Measurements from ENCODE around the gene MLLT3.
"Not testable (repeated sequence)": the region's sequence is repeated elsewhere in the genome, so short reads cannot be mapped to it uniquely, and the experiment has no call there.

Gene MLLT3

DNA sequence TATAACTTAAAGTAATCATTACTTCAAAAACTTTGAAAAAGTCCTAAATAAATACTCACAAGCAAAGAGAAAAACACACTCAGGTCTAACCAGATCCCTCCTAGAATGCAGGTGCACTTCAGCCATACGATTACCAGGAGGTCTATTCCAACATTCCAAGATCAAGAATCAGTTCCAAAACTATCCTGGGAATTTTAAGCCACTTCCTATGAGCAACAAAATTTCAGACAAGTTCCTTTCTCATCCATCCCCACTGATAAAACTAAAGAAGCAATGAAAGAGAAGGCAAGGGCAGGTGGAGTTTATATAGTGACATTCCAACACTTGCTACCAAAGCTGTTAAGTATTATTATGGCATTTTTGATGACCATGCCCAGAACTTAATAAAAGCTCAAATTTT lies 29.6 kb downstream of the MLLT3 start:
- TF ChIP-seq, protein P1, sequence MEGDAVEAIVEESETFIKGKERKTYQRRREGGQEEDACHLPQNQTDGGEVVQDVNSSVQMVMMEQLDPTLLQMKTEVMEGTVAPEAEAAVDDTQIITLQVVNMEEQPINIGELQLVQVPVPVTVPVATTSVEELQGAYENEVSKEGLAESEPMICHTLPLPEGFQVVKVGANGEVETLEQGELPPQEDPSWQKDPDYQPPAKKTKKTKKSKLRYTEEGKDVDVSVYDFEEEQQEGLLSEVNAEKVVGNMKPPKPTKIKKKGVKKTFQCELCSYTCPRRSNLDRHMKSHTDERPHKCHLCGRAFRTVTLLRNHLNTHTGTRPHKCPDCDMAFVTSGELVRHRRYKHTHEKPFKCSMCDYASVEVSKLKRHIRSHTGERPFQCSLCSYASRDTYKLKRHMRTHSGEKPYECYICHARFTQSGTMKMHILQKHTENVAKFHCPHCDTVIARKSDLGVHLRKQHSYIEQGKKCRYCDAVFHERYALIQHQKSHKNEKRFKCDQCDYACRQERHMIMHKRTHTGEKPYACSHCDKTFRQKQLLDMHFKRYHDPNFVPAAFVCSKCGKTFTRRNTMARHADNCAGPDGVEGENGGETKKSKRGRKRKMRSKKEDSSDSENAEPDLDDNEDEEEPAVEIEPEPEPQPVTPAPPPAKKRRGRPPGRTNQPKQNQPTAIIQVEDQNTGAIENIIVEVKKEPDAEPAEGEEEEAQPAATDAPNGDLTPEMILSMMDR (conservative IDR thresholded peaks at IDR 0.05; ENCODE audit: control insufficient read depth, insufficient read depth, low read depth, low read length): no peak

DNA sequence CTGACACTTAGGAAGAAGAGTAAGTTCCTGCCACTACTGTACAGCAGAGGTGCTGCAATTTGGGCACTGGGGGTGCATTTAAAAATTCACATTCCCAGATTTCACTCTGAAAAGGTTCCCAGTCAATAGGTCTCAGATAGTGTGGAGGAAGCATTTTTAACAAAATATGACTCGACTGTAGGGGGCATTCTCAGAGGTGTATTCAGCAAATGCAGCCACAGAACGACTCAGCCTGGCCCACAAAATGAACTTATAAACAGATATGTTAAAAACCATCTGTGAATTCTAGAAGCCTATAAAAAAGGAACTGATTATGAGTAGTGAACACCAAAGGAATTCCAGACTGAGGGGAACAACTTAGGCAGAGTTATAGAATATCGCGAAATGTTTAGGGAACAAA lies 31.1 kb downstream of the MLLT3 start:
- no peak overlapping the region for H3K4me3 ChIP-seq (ENCODE audit: control insufficient read depth, low read depth, low read length)
- peak; percentile 17 for DNase-seq (ENCODE audit: low read depth)
- TF ChIP-seq, protein P1 (conservative IDR thresholded peaks at IDR 0.05; ENCODE audit: control insufficient read depth, insufficient read depth, low read depth, low read length): no peak

More for the DNA sequence above, 29.6 kb downstream of the MLLT3 start:
- no peak for DNase-seq (ENCODE audit: low read depth)
- H3K4me3 ChIP-seq (ENCODE audit: control insufficient read depth, low read depth, low read length): no peak overlapping the region

DNA sequence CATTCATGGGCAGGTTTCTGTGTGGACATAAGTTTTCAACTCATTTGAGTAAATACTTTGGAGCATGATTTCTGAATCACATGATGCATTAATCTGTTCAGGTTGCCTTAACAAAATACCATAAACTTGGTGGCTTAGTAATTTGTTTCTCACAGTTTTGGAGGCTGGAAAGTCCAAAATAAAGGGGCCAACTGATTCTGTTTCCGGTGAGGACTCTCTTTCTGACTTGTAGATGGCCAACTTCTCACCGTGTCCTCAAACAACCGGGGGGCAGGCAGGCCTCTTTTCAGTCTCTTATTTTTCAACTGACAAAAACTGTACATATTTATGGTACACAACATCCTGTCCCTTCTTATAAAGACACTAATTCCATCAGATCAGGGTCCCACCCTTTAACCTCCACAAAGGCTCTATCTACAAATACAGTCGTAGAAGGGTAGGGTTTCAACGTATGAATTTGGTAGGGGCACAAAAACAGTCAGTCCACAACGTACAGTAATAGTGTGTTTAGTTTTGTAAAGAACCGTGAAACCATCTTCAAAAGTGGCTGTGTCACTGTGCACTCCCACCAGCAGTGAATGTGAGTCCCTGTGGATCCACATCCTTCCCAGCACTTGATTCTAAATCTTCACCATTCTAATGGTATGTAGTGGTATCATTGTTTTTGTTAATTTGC lies 37.2 kb downstream of the MLLT3 start:
- TF ChIP-seq, protein P1 (conservative IDR thresholded peaks at IDR 0.05; ENCODE audit: control insufficient read depth, insufficient read depth, low read depth, low read length): no peak
- no peak overlapping the region for H3K4me3 ChIP-seq (ENCODE audit: control insufficient read depth, low read depth, low read length)
- no peak for DNase-seq (ENCODE audit: low read depth)

DNA sequence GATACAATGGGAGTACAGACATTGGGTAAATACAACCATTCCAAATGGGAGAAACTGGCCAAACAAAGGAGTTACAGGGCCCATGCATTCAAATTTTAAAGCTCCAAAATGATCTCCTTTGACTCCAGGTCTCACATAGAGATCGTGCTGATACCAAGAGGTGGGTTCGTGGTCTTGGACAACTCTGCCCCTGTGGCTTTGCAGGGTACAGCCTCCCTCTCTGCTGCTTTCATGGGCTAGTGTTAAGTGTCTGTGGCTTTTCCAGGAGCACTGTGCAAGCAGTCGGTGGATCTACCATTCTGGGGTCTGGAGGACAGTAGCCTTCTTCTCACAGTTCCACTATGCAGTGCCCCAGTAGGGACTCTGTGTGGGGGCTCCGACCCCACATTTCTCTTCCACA lies 39.2 kb downstream of the MLLT3 start:
- not testable (repeated sequence) for DNase-seq (ENCODE audit: low read depth); H3K4me3 ChIP-seq (ENCODE audit: control insufficient read depth, low read depth, low read length)

DNA sequence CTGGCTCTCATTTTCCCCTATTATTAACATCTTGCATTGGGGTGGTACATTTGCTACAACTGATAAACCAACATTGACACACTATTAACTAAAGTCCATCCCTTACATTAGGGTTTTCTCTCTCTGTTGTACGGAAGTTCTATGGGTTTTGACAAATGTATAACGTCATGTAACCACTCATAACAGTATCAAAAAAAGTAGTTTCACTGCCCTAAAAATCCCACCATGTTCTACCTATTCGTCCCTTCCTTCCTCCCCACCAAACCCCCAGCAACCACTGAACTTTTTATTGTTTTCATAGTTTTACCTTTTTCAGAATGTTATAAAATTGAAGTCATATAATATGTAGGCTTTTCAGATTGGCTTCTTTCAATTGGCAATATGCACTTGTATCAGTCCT lies 40.1 kb downstream of the MLLT3 start:
- no peak overlapping the region for H3K4me3 ChIP-seq (ENCODE audit: control insufficient read depth, low read depth, low read length)
- TF ChIP-seq, protein P1 (conservative IDR thresholded peaks at IDR 0.05; ENCODE audit: control insufficient read depth, insufficient read depth, low read depth, low read length): no peak
- DNase-seq (ENCODE audit: low read depth): no peak

DNA sequence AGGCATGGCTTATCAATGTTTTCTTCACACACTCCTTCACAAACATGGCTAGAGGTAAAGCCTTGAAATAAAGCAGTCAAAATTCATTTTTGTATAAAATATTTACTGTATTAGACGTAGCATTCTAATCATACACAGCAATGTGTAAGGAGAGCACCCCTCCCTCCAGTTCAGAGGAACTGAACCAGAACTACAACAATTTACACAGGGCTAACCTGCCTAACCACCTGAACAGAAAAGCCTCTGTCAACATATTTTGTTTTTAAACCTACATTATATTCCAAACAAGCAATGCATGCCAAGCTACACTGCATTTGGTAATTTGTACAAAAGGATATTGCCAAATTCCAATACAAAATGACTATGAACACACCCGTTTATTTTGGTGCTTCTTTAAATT lies 41.6 kb downstream of the MLLT3 start:
- no peak for DNase-seq (ENCODE audit: low read depth)
- H3K4me3 ChIP-seq (ENCODE audit: control insufficient read depth, low read depth, low read length): no peak overlapping the region
- TF ChIP-seq, protein P1 (conservative IDR thresholded peaks at IDR 0.05; ENCODE audit: control insufficient read depth, insufficient read depth, low read depth, low read length): no peak

DNA sequence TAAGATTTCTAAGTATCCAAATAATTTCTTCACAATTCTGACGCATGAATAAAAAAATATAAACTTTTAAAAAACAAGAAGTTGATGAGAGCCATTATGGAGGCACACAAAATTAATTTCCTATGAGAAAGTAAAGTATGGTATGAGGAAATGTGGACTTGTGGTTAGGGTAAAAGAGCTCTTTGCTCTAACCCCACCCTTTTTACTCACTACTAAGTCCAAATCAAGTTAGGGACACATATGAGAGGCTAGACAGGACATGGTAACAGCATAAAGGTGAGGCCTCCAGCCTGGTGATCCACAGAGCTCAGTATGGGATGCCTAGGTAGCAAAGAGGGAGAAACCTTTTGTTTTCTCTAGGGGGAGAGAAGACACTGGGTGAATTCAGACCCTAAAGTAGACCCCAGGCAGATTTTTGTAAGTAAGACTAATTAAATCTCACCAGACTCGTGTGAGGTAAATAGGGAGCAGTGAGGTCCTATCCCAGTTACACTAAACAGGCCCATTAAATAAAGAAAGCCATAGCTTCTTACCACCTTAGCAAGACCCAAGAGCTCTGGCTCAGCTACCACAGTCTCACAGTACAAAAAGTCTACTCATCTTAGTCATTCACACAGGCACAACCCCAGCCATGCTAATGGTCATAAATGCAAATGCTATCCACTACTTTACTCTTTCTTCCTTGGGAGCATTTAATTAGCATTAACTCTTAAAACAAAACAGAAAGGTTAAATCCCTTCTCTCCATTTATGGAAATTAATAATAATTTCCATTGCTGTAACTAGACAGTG lies 42.6 kb downstream of the MLLT3 start:
- no peak for DNase-seq (ENCODE audit: low read depth)
- H3K4me3 ChIP-seq (ENCODE audit: control insufficient read depth, low read depth, low read length): no peak overlapping the region
- TF ChIP-seq, protein P1 (conservative IDR thresholded peaks at IDR 0.05; ENCODE audit: control insufficient read depth, insufficient read depth, low read depth, low read length): no peak

All from fibroblast of mammary gland (primary cell).